ENCODE measurements around the gene EHBP1. TPM values are rescaled to one million over a fixed set of nuclear protein-coding genes. Genes with fewer than 3 reads are reported as not detected.

Gene EHBP1
- total and polyA plus RNA-seq, 2 donors (not counting 3 experiments of a cell fraction or from before 2014, with no cell fraction given), result 8.4 to 34.8 TPM

GRCh38 chr2:63034526-63034925 lies 329.0 kb downstream of the EHBP1 start:
- Histone ChIP-seq H3K36me3 (ENCODE audit: control insufficient read depth in 2 of 2, extremely low read depth in 1 of 2, insufficient read depth in 2 of 2, low read length in 2 of 2) (no peaks in the 10 kb centered on the region), H3K27ac (ENCODE audit: insufficient read depth, low read depth, low read length) (peak overlapping the region; percentile 83), H3K4me1 (ENCODE audit: control insufficient read depth, extremely low read depth, insufficient read depth, low read length) (peaks cover 21% of the 10 kb centered on the region), H3K9ac (replicated peaks; ENCODE audit: extremely low read depth, insufficient read depth, low read length) (peak overlapping the region; percentile 48), H3K27me3 (ENCODE audit: control insufficient read depth in 2 of 2, insufficient read depth in 2 of 2, low read length in 2 of 2) (no peaks in the 10 kb centered on the region), H2AFZ (ENCODE audit: low read depth, low read length) (peak overlapping the region; percentile 54), H3K4me3 (replicated peaks in 1 of 3; ENCODE audit: insufficient read depth in 1 of 3, low read depth in 1 of 3, low read length in 3 of 3) (no peak overlapping the region), H3K9me3 (replicated peaks; ENCODE audit: control insufficient read depth, insufficient read depth, low read length) (no peaks in the 10 kb centered on the region), H3K79me2 (ENCODE audit: control insufficient read depth, insufficient read depth, low read length) (no peaks in the 10 kb centered on the region), H3K9me1 (replicated peaks; ENCODE audit: control insufficient read depth, extremely low read depth, insufficient read depth, low read length) (no peaks in the 10 kb centered on the region), H3K4me2 (ENCODE audit: insufficient read depth, low read length) (peak overlapping the region; percentile 29), H4K20me1 (replicated peaks; ENCODE audit: control insufficient read depth, extremely low read depth, insufficient read depth, low read length) (no peaks in the 10 kb centered on the region)
- TF ChIP-seq FOS (IDR thresholded peaks at IDR 0.05; ENCODE audit: borderline replicate concordance, insufficient read depth, low read length), result no peak
- TF ChIP-seq EZH2 (IDR thresholded peaks at IDR 0.05; ENCODE audit: borderline replicate concordance, low read depth, low read length, severe bottlenecking), result no peak
- no peak for TF ChIP-seq POLR2AphosphoS5 (IDR thresholded peaks at IDR 0.05; ENCODE audit: insufficient read depth, low read depth, low read length)
- TF ChIP-seq MAX (IDR thresholded peaks at IDR 0.05; ENCODE audit: insufficient read depth, insufficient read length), result no peak
- TF ChIP-seq CTCF (IDR thresholded peaks at IDR 0.05; ENCODE audit: extremely low read depth in 1 of 2, insufficient read depth in 1 of 2, low read depth in 1 of 2, low read length in 2 of 2), result no peak
- no peak for TF ChIP-seq GATA2 (IDR thresholded peaks at IDR 0.05; ENCODE audit: insufficient read depth, insufficient read length, low read depth, low read length)
- TF ChIP-seq POLR2A (IDR thresholded peaks at IDR 0.05; ENCODE audit: low read depth, low read length), result no peak
- TF ChIP-seq JUN (IDR thresholded peaks at IDR 0.05; ENCODE audit: borderline replicate concordance, insufficient read depth, insufficient read length, low read depth), result no peak
- TF ChIP-seq MYC (IDR thresholded peaks at IDR 0.05; ENCODE audit: low read depth, low read length), result no peak
- FAIRE-seq, result no peak
- no TSS peak for BruUV-seq (replicated peaks)
- CTCF ChIA-PET, result interaction anchor here (0.8 to 2.0 kb wide), 5 partner anchors 9 to 391 kb away, joined by 3 to 7 read pairs (median 4); no protein-coding TSS in a partner anchor
- DNase-seq (ENCODE audit: low read depth, low spot score), result peak; percentile 39
- dilution Hi-C loops (cut with MboI; ENCODE audit: extremely low pct_ligation_motif_present, low sequenced_read_pairs), result no loop called here
- intact Hi-C loops (cut with micrococcal nuclease), result no loop called here
- POLR2A ChIA-PET, result no interaction called here
